NCI-H2081 treated with DMSO at 0.1 percent for 48 hours (cell line): ENCODE data around the gene LRP4.

Experiments
- DNase-seq: peaks from one replicate; lab custom pipeline; 2025; lab: John Stamatoyannopoulos, UW

Gene LRP4

DNA sequence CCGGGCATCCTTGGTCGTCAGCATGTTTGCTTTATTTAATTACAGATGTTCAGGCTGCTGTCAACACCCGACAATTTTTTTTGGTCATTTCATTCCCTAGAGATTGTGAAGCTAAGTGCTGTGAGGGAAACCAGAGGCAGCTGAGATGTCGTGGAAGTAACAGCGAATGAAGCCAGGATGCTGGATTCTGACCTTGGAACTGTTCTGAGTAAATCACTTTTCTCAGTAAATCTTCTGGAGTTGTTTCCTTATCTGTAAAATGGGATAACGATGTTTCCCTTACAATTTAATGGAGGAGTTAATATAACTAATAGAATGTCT is 71.9 kb downstream of the LRP4 start:
- DNase-seq: no peak

DNA sequence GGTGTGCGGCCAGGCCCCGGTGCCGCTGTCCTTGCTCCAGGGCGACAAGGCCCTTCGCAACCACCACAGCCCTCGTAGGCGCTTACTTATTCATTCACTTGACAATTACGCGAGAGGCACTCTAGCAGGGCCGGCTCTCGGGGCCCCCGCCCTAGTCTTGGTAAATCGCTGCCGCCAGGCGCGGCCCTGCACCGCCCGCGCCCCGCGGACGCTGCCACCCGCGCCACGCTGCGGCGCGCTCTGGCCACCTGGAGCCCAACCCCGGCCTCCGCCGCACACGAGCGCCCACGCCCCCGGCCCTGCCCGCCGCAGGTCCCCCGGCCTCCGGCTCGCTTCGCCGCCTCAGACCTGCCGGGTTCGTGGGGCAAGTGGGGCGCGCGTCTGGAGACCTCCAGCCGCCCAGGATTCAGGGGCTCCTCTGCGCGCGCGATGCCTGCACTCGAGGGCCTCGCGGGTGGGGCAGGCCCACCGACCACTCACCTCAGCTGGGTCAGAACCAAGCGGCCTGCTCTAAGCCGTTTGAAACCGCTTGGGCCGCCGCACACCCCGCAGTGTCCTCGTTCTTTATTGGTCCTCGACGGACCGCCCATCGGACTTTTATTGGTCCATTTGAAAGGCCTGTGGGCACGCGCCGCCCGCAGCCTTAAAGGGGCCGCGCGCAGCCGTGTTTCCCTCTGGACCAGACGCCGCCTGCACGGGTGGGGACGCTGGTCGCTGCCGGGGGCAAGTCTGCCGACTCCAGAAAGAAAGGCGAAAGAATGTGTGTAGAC is 72.4 kb downstream of the LRP4 start, which contains the start of gene CKAP5:
Gene CKAP5, minus strand, starts transcription at position 541 of the 770 bp plus-strand sequence. CDS start 25,049 bp downstream, outside the sequence.
- DNase-seq: peak; percentile 71

DNA sequence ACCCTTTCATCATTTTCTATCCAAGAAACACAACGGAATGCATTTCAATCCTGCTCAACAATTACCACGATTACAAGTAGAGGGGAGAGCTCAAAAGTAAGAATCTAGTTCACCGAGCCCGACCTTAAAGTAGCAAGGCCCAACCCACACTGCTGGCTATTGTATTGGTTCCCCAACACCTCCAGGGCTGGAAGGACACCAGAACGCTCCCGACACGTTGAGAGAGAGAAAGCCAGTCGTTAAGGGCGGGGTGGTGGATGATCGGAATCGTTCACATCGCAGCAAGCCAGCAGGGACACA is 73.0 kb downstream of the LRP4 start:
- no peak for DNase-seq

DNA sequence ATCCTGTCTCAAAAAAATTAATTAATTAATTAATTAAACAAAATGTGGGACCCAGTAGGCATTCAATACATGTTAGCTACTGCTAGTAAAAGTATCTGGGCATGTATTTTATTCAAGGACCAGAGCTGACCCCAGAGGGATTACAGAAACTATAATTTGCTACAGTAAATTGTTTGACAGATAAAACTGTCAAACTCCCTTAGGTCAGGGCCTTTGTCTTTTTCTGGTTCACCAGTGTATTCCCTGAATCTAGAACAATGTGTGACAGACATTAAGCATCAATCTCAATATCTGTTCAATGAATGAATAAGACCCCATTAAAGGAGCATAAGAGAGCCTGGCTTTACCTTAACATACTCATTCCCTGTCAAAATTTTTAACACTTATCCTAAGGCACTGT is 78.2 kb downstream of the LRP4 start:
- no peak for DNase-seq

DNA sequence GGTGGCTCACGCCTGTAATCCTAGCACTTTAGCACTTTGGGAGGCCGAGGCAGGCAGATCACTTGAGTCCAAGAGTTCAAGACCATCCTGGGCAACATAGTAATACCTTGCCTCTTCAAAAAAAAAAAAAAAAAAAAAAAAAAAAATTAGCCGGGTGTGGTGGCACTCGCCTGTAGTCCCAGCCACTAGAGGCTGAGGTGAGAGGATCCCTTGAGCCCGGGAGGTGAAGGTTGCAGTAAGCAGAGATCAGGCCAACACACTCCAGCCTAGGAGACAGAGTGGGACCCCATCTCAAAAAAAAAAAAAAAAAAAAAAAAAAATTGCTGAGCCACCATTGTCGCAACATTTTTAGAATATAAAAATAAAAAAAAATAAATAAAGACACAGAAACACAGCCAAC is 79.8 kb downstream of the LRP4 start:
- no peak for DNase-seq

DNA sequence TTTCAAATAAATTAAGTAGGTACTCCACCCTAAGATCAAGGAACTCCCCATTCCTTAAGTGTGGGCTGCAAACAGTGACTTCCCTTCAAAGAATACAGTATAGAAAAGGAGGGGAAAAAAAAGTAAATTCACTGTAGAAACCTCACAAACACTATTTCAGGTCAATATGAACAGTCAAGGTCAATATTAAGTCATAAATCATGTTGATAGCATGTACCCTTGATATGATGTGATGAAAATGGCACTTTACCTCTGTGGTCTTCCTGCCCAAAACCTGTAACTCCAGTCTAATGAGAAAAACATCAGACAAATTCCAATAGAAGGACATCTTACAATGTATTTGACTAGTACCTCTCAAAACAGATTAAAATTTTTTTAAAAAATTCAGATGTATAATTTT is 80.5 kb downstream of the LRP4 start:
- DNase-seq: no peak

DNA sequence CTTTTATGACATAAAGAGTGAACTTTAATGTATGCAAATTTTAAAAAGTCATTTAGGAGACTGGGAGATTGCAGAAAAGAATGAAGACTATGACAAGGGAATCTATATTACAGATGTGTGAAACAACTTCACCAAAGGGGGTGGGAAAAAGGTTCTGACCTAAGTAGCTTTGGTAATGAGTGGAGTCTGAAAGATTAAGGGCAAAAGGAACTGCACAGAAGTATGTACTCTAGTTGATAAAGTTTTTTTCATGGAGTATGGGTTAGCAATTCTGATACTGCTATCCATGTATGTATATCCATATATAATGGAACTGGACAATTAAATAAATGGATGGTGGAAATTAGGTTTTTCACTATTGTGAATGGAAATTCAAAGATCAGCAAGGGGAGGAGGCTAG is 81.5 kb downstream of the LRP4 start:
- no peak for DNase-seq

DNA sequence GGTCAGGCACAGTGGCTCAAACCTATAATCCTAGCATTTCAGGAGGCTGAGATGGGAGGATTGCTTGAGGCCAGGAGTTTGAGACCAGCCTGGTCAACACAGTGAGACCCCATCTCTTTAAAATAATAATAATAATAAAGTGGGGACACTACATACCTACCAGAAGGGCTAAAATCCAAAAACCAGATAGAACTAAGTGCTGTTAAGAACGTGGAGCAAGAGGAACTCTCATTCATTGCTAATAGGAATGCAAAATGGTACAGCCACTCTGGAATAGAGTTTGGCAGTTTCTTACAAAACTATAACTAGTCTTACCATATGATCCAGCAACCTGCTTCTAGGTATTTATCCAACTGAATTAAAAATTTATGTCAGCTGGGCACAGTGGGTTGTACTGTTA is 81.9 kb downstream of the LRP4 start:
- DNase-seq: no peak

DNA sequence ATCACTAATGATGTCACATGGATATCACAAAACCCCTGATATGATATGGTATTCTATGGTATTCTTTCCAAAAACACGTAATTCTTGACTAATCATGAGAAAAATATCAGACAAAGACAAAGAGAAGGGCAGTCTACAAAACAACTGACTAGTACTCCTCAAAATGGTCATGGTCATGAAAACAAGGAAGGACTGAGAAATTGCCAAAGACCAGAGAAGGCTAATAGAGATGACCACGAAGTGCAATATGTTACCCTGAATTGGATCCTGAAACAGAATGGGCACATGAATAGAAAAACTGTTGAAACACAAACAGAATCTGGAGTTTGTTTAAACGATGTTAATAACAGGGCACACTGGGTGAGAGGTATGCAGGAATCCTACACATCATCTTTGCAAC is 82.5 kb downstream of the LRP4 start:
- no peak for DNase-seq

DNA sequence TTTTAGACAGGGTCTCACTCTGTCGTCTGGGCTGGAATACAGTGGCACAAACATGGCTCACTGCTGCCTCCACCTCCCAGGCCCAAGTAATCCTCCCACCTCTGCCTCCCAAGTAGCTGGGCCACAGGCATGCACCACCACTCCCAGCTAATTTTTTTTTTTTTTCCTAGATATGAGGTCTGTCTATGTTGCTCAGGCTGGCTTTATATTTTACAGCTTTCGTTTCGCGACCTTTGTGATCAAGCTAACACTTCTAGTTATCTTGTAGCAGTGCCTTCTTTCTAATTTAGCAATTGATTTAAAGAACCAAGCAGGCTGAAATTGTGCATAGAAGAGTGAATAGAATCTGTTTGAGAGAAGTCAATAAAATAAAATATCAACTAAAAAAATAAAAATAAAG is 83.5 kb downstream of the LRP4 start:
- DNase-seq: no peak

DNA sequence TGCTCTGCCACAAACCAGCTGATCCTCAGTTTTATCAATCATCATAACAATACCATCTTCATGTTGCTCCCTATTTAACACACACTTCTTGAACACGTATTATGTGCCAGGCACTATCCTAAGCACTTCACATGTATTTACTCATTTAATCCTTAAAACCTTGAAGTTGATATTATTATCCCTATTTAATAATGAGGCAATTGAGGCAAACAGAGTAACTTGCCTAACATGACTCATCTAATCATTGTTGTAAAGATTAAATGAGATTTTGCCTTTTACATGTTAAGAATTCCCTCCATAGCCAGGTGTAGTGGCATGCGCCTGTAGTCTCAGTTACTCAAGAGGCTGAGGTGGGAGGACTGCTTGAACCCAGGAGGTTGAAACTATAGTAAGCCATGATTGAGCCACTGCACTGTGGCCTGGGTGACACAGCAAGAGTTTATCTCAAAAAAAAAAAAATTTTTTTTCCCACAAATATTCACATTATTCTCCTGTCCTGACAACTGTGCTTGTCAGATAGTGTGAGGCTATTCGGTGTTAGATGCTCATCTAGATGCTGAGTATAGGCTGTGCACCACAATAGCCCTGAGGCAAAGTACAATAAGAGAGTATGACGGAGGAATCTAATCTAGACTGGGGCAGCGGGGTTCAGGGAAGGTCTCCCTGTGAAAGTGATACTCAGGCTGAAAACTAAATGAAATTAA is 85.7 kb downstream of the LRP4 start:
- DNase-seq: no peak

DNA sequence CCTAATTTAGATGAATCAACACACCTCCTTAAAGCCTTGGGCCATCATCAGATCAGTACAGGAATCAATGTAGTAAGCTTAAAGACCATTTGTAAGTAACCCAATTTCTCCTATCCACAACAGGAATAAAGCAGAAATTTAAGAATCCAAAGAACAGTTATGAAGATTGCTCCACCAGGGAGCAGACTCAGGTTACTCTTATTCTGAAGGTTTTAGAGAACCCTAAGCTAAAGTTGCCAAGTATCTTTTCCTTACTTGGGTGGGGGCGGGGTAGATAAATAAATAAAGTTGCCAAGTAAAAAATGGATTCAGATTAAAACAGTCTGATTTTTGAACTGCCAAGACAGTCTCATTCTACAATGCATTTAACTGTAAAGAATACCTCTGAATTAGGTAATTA is 90.4 kb downstream of the LRP4 start:
- no peak for DNase-seq

DNA sequence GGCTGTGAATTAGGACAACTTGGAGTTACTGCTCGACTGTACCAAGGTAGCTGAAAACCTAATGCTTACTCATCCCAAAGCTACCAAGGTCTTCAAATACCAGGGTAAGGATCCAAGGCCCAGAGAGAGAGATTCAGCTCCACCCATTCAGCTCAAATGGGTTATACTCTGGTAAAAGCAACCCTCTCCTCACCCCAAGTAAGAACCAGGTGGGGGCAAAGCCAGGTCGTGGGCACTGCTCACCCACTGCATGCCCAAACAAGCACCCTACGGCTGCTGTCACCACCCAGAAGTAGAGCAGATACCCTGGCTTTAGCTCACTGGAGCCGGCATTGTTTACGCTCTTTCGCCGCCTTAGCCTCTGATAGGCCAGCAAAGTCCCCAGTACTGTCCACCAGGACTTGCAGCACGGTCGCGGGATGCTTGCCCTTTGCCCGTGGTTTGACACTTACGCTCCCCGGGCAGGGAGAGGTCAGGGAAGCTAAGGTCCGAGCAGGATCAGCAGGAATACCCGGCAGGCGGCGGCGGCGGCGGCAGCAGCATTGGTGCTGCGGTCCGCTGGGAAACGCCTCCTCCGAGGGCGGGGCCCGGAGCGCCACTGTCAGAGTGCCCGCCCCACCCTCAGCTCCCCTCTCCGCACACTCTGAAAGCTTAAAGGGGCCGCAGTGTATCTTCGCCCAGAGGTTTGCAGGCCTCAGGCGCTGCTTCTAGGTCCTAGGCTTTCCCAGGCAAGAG is 91.9 kb downstream of the LRP4 start:
- no peak for DNase-seq

DNA sequence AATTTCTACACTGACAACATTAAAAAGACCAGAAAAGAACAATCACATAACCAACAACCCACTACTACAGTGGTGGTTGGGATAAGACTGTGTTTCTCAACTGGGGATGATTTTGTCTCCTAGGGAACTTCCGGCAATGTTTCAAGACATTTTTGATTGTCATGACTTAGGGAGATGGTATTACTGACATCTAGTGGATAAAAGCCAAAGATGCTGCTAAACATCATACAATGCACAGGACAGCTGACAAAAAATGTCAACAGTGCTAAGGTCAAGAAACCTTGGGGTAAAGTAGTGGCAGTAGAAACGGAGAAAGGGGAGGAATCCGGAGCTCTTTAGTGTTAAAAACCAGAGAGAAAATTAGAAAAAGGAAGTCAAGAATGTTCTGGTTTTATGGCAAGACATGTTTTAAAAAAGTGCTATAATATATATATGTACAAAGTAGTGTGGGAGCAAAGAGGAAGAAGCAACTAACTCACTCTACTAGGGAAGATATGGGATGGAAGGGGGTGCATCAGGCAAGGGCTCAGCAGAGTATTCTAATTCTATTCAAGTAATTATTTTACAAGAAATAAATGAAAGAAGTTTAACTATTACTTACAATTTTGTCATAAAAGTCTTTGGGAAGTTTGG is 109.4 kb downstream of the LRP4 start:
- no peak for DNase-seq
